Caco-2 (cell line): Measurements from ENCODE around the gene KCNQ5. TPM values are rescaled to one million over a fixed set of nuclear protein-coding genes. Genes with fewer than 3 reads are reported as not detected.

Experiments
- BruUV-seq: library from RNA; stranded (reverse); fragments of 400-500 nt; replicated peaks from 2 replicates; lab custom pipeline; 2021; lab: Mats Ljungman, UMichigan
- CTCF ChIA-PET: fragments of 300-600 bp; sonication (Branson Sonifier 250); formaldehyde crosslinking; loops from one replicate; lab custom pipeline; 2022; ENCODE audit warnings: antibody characterized with exemption; lab: Charles Lee
- POLR2A ChIA-PET: fragments of 300-600 bp; sonication (Branson Sonifier 250); formaldehyde crosslinking; loops from one replicate; lab custom pipeline; 2022; ENCODE audit warnings: antibody characterized with exemption; lab: Charles Lee
- DNase-seq, 2 experiments: peaks; one replicate each; pipeline versions ENCODE4 v3.0.0 to v3.0.0-alpha.2; 2020 to 2022
- H3K27me3 ChIP-seq: replicated peaks from 2 replicates; pipeline ENCODE4 v1.6.0; 2011; ENCODE audit warnings: low read length; ENCODE audit not compliant: control insufficient read depth, insufficient read depth
- H3K36me3 ChIP-seq: 2 replicates; pipeline ENCODE4 v1.5.1; 2011; ENCODE audit warnings: low read length; ENCODE audit not compliant: control insufficient read depth, insufficient read depth
- H3K4me1 ChIP-seq: fragments of 250-450 bp; sonication (Bioruptor Pico); 2 replicates; pipeline ENCODE4 v1.5.1; 2020; ENCODE audit warnings: mild to moderate bottlenecking
- H3K4me3 ChIP-seq: 2 replicates; pipeline ENCODE4 v1.5.1; 2011; ENCODE audit warnings: low read depth, mild to moderate bottlenecking, control low read depth, low read length
- H3K9me3 ChIP-seq: fragments of 250-450 bp; sonication (Bioruptor Pico); 2 replicates; pipeline ENCODE4 v1.5.1; 2020; ENCODE audit warnings: mild to moderate bottlenecking, moderate library complexity
- H3K27ac Mint-ChIP-seq: one replicate; pipeline ENCODE4 v1.8.0; 2022; ENCODE audit warnings: mixed read lengths; ENCODE audit not compliant: unreplicated experiment
- H3K27me3 Mint-ChIP-seq: one replicate; pipeline ENCODE4 v1.8.0; 2022; ENCODE audit warnings: mixed read lengths; ENCODE audit not compliant: insufficient read depth, unreplicated experiment
- H3K36me3 Mint-ChIP-seq: one replicate; pipeline ENCODE4 v1.8.0; 2022; ENCODE audit warnings: mild to moderate bottlenecking, mixed read lengths; ENCODE audit not compliant: insufficient read depth, unreplicated experiment
- H3K4me1 Mint-ChIP-seq: one replicate; pipeline ENCODE4 v1.8.0; 2022; ENCODE audit warnings: low read depth, mixed read lengths; ENCODE audit not compliant: unreplicated experiment
- H3K4me3 Mint-ChIP-seq: one replicate; pipeline ENCODE4 v1.8.0; 2022; ENCODE audit warnings: mild to moderate bottlenecking, moderate library complexity, mixed read lengths; ENCODE audit not compliant: unreplicated experiment
- H3K9me3 Mint-ChIP-seq: one replicate; pipeline ENCODE4 v1.8.0; 2022; ENCODE audit warnings: mixed read lengths; ENCODE audit not compliant: unreplicated experiment
- intact Hi-C: fragments of 100-400 bp; cut with micrococcal nuclease; formaldehyde crosslinking; loops from one replicate; pipeline ENCODE4 v1.10.0; 2022; ENCODE audit not compliant: unreplicated experiment
- total RNA-seq: library from RNA; stranded (reverse); gene quantifications from 2 replicates; pipeline ENCODE4 v1.2.3, GENCODE V29; 2022
- TF ChIP-seq, protein P1 (sequence below), 2 experiments: fragments of 200-600 bp in 1 of 2; IDR thresholded peaks; 1 replicate in 1 of 2; 2 replicates in 1 of 2; pipeline versions ENCODE4 v1.5.1 to v1.8.0; 2011 to 2022; ENCODE audit warnings: antibody characterized with exemption in 1 of 2, control low read depth in 1 of 2, inconsistent platforms in 1 of 2, low read depth in 1 of 2, low read length in 1 of 2, mild to moderate bottlenecking in 1 of 2, moderate library complexity in 1 of 2; ENCODE audit not compliant: insufficient read depth in 1 of 2, severe bottlenecking in 1 of 2, unreplicated experiment in 1 of 2

Gene KCNQ5
- total RNA-seq, 1 experiment from 2014 or later: 0.20 TPM

GRCh38 chr6:72699159-72699558 is 77.3 kb downstream of the KCNQ5 start:
- H3K4me1 ChIP-seq: no peaks in the 10 kb centered on the region
- no peaks in the 10 kb centered on the region for H3K27me3 ChIP-seq
- no peaks in the 10 kb centered on the region for H3K9me3 Mint-ChIP-seq
- no peak overlapping the region for H3K27ac Mint-ChIP-seq
- BruUV-seq: no TSS peak
- no peaks in the 10 kb centered on the region for H3K9me3 ChIP-seq
- TF ChIP-seq, protein P1, sequence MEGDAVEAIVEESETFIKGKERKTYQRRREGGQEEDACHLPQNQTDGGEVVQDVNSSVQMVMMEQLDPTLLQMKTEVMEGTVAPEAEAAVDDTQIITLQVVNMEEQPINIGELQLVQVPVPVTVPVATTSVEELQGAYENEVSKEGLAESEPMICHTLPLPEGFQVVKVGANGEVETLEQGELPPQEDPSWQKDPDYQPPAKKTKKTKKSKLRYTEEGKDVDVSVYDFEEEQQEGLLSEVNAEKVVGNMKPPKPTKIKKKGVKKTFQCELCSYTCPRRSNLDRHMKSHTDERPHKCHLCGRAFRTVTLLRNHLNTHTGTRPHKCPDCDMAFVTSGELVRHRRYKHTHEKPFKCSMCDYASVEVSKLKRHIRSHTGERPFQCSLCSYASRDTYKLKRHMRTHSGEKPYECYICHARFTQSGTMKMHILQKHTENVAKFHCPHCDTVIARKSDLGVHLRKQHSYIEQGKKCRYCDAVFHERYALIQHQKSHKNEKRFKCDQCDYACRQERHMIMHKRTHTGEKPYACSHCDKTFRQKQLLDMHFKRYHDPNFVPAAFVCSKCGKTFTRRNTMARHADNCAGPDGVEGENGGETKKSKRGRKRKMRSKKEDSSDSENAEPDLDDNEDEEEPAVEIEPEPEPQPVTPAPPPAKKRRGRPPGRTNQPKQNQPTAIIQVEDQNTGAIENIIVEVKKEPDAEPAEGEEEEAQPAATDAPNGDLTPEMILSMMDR (IDR thresholded peaks at IDR 0.05; ENCODE audit: insufficient read depth in 1 of 2, low read depth in 1 of 2, low read length in 1 of 2, severe bottlenecking in 1 of 2, unreplicated experiment in 1 of 2): no peak
- POLR2A ChIA-PET: no interaction called here
- H3K4me3 Mint-ChIP-seq: no peak overlapping the region
- H3K36me3 Mint-ChIP-seq: no peaks in the 10 kb centered on the region
- intact Hi-C loops: no loop called here
- H3K4me1 Mint-ChIP-seq: no peaks in the 10 kb centered on the region
- H3K27me3 Mint-ChIP-seq: peaks cover 10% of the 10 kb centered on the region
- H3K36me3 ChIP-seq: no peaks in the 10 kb centered on the region
- H3K4me3 ChIP-seq: no peak overlapping the region
- CTCF ChIA-PET: no interaction called here
- no peak for DNase-seq

- Histone ChIP-seq H3K36me3 (no peaks in the 10 kb centered on the region), H3K9me3 (no peaks in the 10 kb centered on the region), H3K4me1 (no peaks in the 10 kb centered on the region), H3K27me3 (no peaks in the 10 kb centered on the region), H3K4me3 (no peak overlapping the region)
- H3K4me1 Mint-ChIP-seq: no peaks in the 10 kb centered on the region
- TF ChIP-seq, protein P1 (IDR thresholded peaks at IDR 0.05; ENCODE audit: insufficient read depth in 1 of 2, low read depth in 1 of 2, low read length in 1 of 2, severe bottlenecking in 1 of 2, unreplicated experiment in 1 of 2): no peak
- H3K27ac Mint-ChIP-seq: no peak overlapping the region
- H3K9me3 Mint-ChIP-seq: no peaks in the 10 kb centered on the region
- no TSS peak for BruUV-seq
- H3K36me3 Mint-ChIP-seq: no peaks in the 10 kb centered on the region
- POLR2A ChIA-PET: no interaction called here
- peaks cover 9% of the 10 kb centered on the region for H3K27me3 Mint-ChIP-seq
- no peak for DNase-seq
- H3K4me3 Mint-ChIP-seq: no peak overlapping the region
- CTCF ChIA-PET: no interaction called here
- intact Hi-C loops: no loop called here
Observed at GRCh38 chr6:72702421-72702820, 80.6 kb downstream of the KCNQ5 start.

DNA sequence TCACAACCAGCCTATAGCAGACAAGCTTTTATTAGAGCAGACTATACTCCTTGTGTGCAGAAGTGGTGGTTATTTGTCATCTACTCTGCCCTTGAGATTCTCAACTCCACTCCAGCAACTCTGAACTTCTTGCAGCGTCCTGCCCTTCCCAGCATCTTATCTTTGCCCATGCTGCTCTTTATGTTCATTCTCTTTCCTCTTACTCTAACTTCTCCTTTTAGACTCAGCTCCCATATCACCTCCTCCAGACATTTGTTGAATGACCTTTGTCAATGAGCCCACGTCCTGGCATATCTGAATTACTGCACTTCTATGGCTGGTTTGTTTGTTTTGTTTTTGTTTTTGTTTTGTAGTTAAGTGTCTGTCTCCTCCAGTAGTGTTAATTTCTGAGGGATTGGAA is 81.2 kb downstream of the KCNQ5 start:
- ChIA-PET POLR2A (no interaction called here), CTCF (no interaction called here)
- TF ChIP-seq, protein P1 (IDR thresholded peaks at IDR 0.05; ENCODE audit: insufficient read depth in 1 of 2, low read depth in 1 of 2, low read length in 1 of 2, severe bottlenecking in 1 of 2, unreplicated experiment in 1 of 2): no peak
- no peaks in the 10 kb centered on the region for H3K4me1 Mint-ChIP-seq
- intact Hi-C loops: no loop called here
- peaks cover 9% of the 10 kb centered on the region for H3K27me3 Mint-ChIP-seq
- no peaks in the 10 kb centered on the region for H3K36me3 ChIP-seq
- no TSS peak for BruUV-seq
- no peak overlapping the region for H3K4me3 ChIP-seq
- H3K4me1 ChIP-seq: no peaks in the 10 kb centered on the region
- no peak for DNase-seq
- no peak overlapping the region for H3K4me3 Mint-ChIP-seq
- H3K27me3 ChIP-seq: no peaks in the 10 kb centered on the region
- no peaks in the 10 kb centered on the region for H3K9me3 Mint-ChIP-seq
- H3K9me3 ChIP-seq: no peaks in the 10 kb centered on the region
- H3K27ac Mint-ChIP-seq: no peak overlapping the region
- H3K36me3 Mint-ChIP-seq: no peaks in the 10 kb centered on the region
